Middle frontal gyrus (tissue), 1 donor: ENCODE results near the gene VWA7.
"Not testable (repeated sequence)": the region's sequence is repeated elsewhere in the genome, so short reads cannot be mapped to it uniquely, and the experiment has no call there.

Source experiments
- DNase-seq: peaks from one replicate; pipeline ENCODE4 v3.0.0-alpha.2; 2015; ENCODE audit warnings: low spot score; ENCODE audit errors: extremely low spot score

The VWA7 gene

GRCh38 chr6:31776989-31777666 lies at the start of gene VWA7:
Gene VWA7, minus strand, starts transcription at chr6:31777328. Its CDS starts 549 bp downstream, at chr6:31776779.
- no peak for DNase-seq

- no peak for DNase-seq
Observed at GRCh38 chr6:31826793-31827285, 49.7 kb upstream of the VWA7 start.

- no peak for DNase-seq
Observed at GRCh38 chr6:31825553-31825952, 48.4 kb upstream of the VWA7 start.

GRCh38 chr6:31823592-31824196 lies 46.6 kb upstream of the VWA7 start:
- DNase-seq, result not testable (repeated sequence)

- DNase-seq, result peak; percentile 59
Observed at GRCh38 chr6:31822036-31822821, 45.1 kb upstream of the VWA7 start.

GRCh38 chr6:31821301-31822035 lies 44.3 kb upstream of the VWA7 start:
- peak; percentile 53 for DNase-seq

- DNase-seq, result not testable (repeated sequence)
Observed at GRCh38 chr6:31820399-31820798, 43.3 kb upstream of the VWA7 start.

GRCh38 chr6:31819871-31820299 lies 42.8 kb upstream of the VWA7 start:
- no peak for DNase-seq

- not testable (repeated sequence) for DNase-seq
Observed at GRCh38 chr6:31817929-31818511, 40.9 kb upstream of the VWA7 start.

- not testable (repeated sequence) for DNase-seq
Observed at GRCh38 chr6:31817133-31817928, 40.2 kb upstream of the VWA7 start.

- peak; percentile 92 for DNase-seq
Observed at GRCh38 chr6:31815025-31815838, 38.1 kb upstream of the VWA7 start, which contains the start of the genes HSPA1A and HSPA1L. Gene HSPA1A, plus strand, starts transcription at chr6:31815543. Its CDS starts 214 bp downstream, at chr6:31815757. Gene HSPA1L, minus strand, starts transcription at chr6:31815283. Its CDS starts 3,311 bp downstream, at chr6:31811972.

GRCh38 chr6:31814677-31815024 lies 37.5 kb upstream of the VWA7 start:
- DNase-seq, result peak; percentile 84

- no peak for DNase-seq
Observed at GRCh38 chr6:31813465-31813849, 36.3 kb upstream of the VWA7 start.

GRCh38 chr6:31811645-31812044 lies 34.5 kb upstream of the VWA7 start:
- DNase-seq, result no peak

- DNase-seq, result not testable (repeated sequence)
Observed at GRCh38 chr6:31808599-31808998, 31.5 kb upstream of the VWA7 start.

GRCh38 chr6:31806470-31807272 lies 29.5 kb upstream of the VWA7 start, which contains the start of gene LSM2:
Gene LSM2, minus strand, starts transcription at chr6:31806966. Its CDS starts 209 bp downstream, at chr6:31806757.
- DNase-seq, result peak; percentile 95

GRCh38 chr6:31805939-31806469 lies 28.9 kb upstream of the VWA7 start:
- DNase-seq, result no peak
